ENCODE results near the gene USP6.

GRCh38 chr17:5201011-5201410 is 85.2 kb downstream of the USP6 start:
- no peak for TF ChIP-seq CTCF (IDR thresholded peaks at IDR 0.05)
- no peak for TF ChIP-seq REST (IDR thresholded peaks at IDR 0.05; ENCODE audit: insufficient read depth in 1 of 2, low read depth in 2 of 2, low read length in 1 of 2)
- no peak for TF ChIP-seq TCF7L2 (IDR thresholded peaks at IDR 0.05; ENCODE audit: low read depth, low read length)
- TF ChIP-seq POLR2AphosphoS5 (IDR thresholded peaks at IDR 0.05; ENCODE audit: low read depth, low read length): no peak
- no peak for TF ChIP-seq SIN3A (IDR thresholded peaks at IDR 0.05; ENCODE audit: borderline replicate concordance, insufficient read depth, low read depth, low read length)
